ENCODE results near the gene DSCAM. TPM values are rescaled to one million over a fixed set of nuclear protein-coding genes. Genes with fewer than 3 reads are reported as not detected.
A peak's percentile ranks its signal among the peaks of the same experiment; 100 is the strongest.

Gene DSCAM
- total RNA-seq, 4 donors from 2014 or later: 0.19 TPM; not detected in 3

- Histone ChIP-seq H3K4me1 (no peaks in the 10 kb centered on the region), H3K36me3 (no peaks in the 10 kb centered on the region), H3K27ac (no peak overlapping the region), H3K27me3 (no peaks in the 10 kb centered on the region), H3K4me3 (no peak overlapping the region), H3K9me3 (no peaks in the 10 kb centered on the region)
- DNase-seq: no peak
- no peak for TF ChIP-seq CTCF (IDR thresholded peaks at IDR 0.05)
- no peak for TF ChIP-seq POLR2A (IDR thresholded peaks at IDR 0.05)
Measured at GRCh38 chr21:40388046-40388445, 458.9 kb downstream of the DSCAM start.

GRCh38 chr21:40386981-40387747 is 459.8 kb downstream of the DSCAM start:
- Histone ChIP-seq H3K36me3 (no peaks in the 10 kb centered on the region), H3K9me3 (no peaks in the 10 kb centered on the region), H3K4me1 (no peaks in the 10 kb centered on the region), H3K27me3 (no peaks in the 10 kb centered on the region), H3K4me3 (no peak overlapping the region), H3K27ac (no peak overlapping the region)
- DNase-seq: no peak
- TF ChIP-seq CTCF (IDR thresholded peaks at IDR 0.05) (no peak), POLR2A (IDR thresholded peaks at IDR 0.05) (no peak)

GRCh38 chr21:40386294-40386911 is 460.6 kb downstream of the DSCAM start:
- no peak overlapping the region for H3K27ac ChIP-seq
- peak in 4 of 6 experiments; percentile 38 to 59 (median 56) for TF ChIP-seq CTCF (IDR thresholded peaks at IDR 0.05)
- TF ChIP-seq POLR2A (IDR thresholded peaks at IDR 0.05): no peak
- peak in 2 of 3 donors; percentile 50 to 57 for DNase-seq
- no peaks in the 10 kb centered on the region for H3K36me3 ChIP-seq
- no peak overlapping the region for H3K4me3 ChIP-seq
- no peaks in the 10 kb centered on the region for H3K27me3 ChIP-seq
- no peaks in the 10 kb centered on the region for H3K9me3 ChIP-seq
- H3K4me1 ChIP-seq: no peaks in the 10 kb centered on the region

GRCh38 chr21:40385883-40386282 is 461.1 kb downstream of the DSCAM start:
- Histone ChIP-seq H3K4me3 (no peak overlapping the region), H3K9me3 (no peaks in the 10 kb centered on the region), H3K4me1 (no peaks in the 10 kb centered on the region), H3K27me3 (no peaks in the 10 kb centered on the region), H3K27ac (no peak overlapping the region), H3K36me3 (no peaks in the 10 kb centered on the region)
- TF ChIP-seq CTCF (IDR thresholded peaks at IDR 0.05): no peak
- DNase-seq: no peak

- Histone ChIP-seq H3K36me3 (no peaks in the 10 kb centered on the region), H3K27me3 (no peaks in the 10 kb centered on the region), H3K9me3 (no peaks in the 10 kb centered on the region), H3K4me1 (no peaks in the 10 kb centered on the region), H3K4me3 (no peak overlapping the region), H3K27ac (no peak overlapping the region)
- DNase-seq: no peak
- TF ChIP-seq CTCF (IDR thresholded peaks at IDR 0.05) (no peak), POLR2A (IDR thresholded peaks at IDR 0.05) (no peak)
Measured at GRCh38 chr21:40383951-40384350, 463.0 kb downstream of the DSCAM start.

Data from Peyer's patch (tissue), 4 donors.